GM12878 (cell line): ENCODE results near the gene PLPP2. TPM values are rescaled to one million over a fixed set of nuclear protein-coding genes. Genes with fewer than 3 reads are reported as not detected.

ENCODE experiments used
- ATAC-seq: fragments of 200-7000 bp; cut with Tn5 transposase; 3 replicates; pipeline ENCODE4 v1.9.1; 2020; ENCODE audit warnings: mild to moderate bottlenecking, moderate library complexity
- BruUV-seq: library from RNA; stranded (reverse); fragments of 400-500 nt; replicated peaks from 2 replicates; lab custom pipeline; 2021; lab: Mats Ljungman, UMichigan
- CTCF ChIA-PET: fragments of 300-600 bp; sonication (Branson Sonifier 250); formaldehyde crosslinking; extraction: SDS; loops from one replicate; lab custom pipeline; 2021; ENCODE audit warnings: inconsistent platforms; lab: Yijun Ruan, JAX
- POLR2A ChIA-PET: fragments of 350-600 bp; formaldehyde crosslinking; extraction: SDS; loops from one replicate; lab custom pipeline; 2021; ENCODE audit warnings: inconsistent platforms; lab: Charles Lee
- RAD21 ChIA-PET: fragments of 300-600 bp; sonication (Branson Sonifier 250); formaldehyde crosslinking; loops from one replicate; lab custom pipeline; 2023; ENCODE audit warnings: antibody characterized with exemption; ENCODE audit not compliant: unreplicated experiment; lab: Charles Lee
- SMC1A ChIA-PET: fragments of 300-600 bp; sonication (Branson Sonifier 250); formaldehyde crosslinking; loops from one replicate; lab custom pipeline; 2023; ENCODE audit not compliant: unreplicated experiment, uncharacterized antibody; lab: Charles Lee
- DNase-seq: peaks from one replicate; pipeline ENCODE4 v3.0.0-alpha.2; 2011; ENCODE audit warnings: low read depth, low spot score
- FAIRE-seq: peaks from 3 replicates; lab custom pipeline; 2011; peaks lifted over from hg19 to GRCh38; lab: Jason Lieb, UNC
- H2AFZ ChIP-seq: 2 replicates; pipeline ENCODE4 v1.6.0; 2011; ENCODE audit warnings: low read depth, low read length, control low read depth; ENCODE audit not compliant: control insufficient read depth
- H3K27ac ChIP-seq: 2 replicates; pipeline ENCODE4 v1.5.1; 2011; ENCODE audit warnings: control low read depth; ENCODE audit not compliant: control insufficient read depth, insufficient read depth
- H3K27me3 ChIP-seq, 2 experiments: replicated peaks in 1 of 2; 2 replicates each; pipeline versions ENCODE4 v1.6.0 to v1.6.1; 2011; ENCODE audit warnings: low read length in 1 of 2; ENCODE audit not compliant: control insufficient read depth in 2 of 2, insufficient read depth in 2 of 2
- H3K36me3 ChIP-seq, 2 experiments: 2 replicates each; pipeline ENCODE4 v1.5.1; 2011; ENCODE audit warnings: low read length in 1 of 2; ENCODE audit not compliant: control insufficient read depth in 2 of 2, insufficient read depth in 2 of 2
- H3K4me1 ChIP-seq: 2 replicates; pipeline ENCODE4 v1.6.1; 2011; ENCODE audit warnings: mild to moderate bottlenecking, low read length, moderate library complexity, mixed read lengths; ENCODE audit not compliant: control insufficient read depth, insufficient read depth
- H3K4me2 ChIP-seq: 2 replicates; pipeline ENCODE4 v1.6.0; 2011; ENCODE audit warnings: control low read depth; ENCODE audit not compliant: control insufficient read depth, insufficient read depth
- H3K4me3 ChIP-seq: fragments of 200-600 bp; sonication (generic); 2 replicates; pipeline ENCODE4 v1.5.1; 2016
- H3K79me2 ChIP-seq: 2 replicates; pipeline ENCODE4 v1.6.0; 2011; ENCODE audit warnings: low read length; ENCODE audit not compliant: control insufficient read depth, insufficient read depth
- H3K9ac ChIP-seq: 2 replicates; pipeline ENCODE4 v1.8.0; 2011; ENCODE audit warnings: low read length, control low read depth, mixed read lengths; ENCODE audit not compliant: control insufficient read depth, insufficient read depth
- H3K9me3 ChIP-seq: replicated peaks from 3 replicates; pipeline ENCODE4 v1.5.1; 2011; ENCODE audit warnings: mild to moderate bottlenecking, low read length; ENCODE audit not compliant: control insufficient read depth, insufficient read depth
- H4K20me1 ChIP-seq: 2 replicates; pipeline ENCODE4 v1.6.0; 2011; ENCODE audit not compliant: control insufficient read depth, insufficient read depth
- ATF7 ChIP-seq: fragments of 450-650 bp; IDR thresholded peaks from 2 replicates; pipeline ENCODE4 v1.6.1; 2016; ENCODE audit warnings: low read depth, mild to moderate bottlenecking
- BACH1 ChIP-seq: fragments of 450-650 bp; IDR thresholded peaks from 2 replicates; pipeline ENCODE4 v1.6.1; 2017; ENCODE audit warnings: mild to moderate bottlenecking, borderline replicate concordance
- CTCF ChIP-seq, 3 experiments: IDR thresholded peaks in 2 of 3; conservative IDR thresholded peaks in 1 of 3; 2 replicates each; pipeline ENCODE4 v1.5.1; 2011; ENCODE audit warnings: low read depth in 3 of 3, low read length in 3 of 3, mild to moderate bottlenecking in 3 of 3, control low read depth in 2 of 3, moderate library complexity in 2 of 3, inconsistent platforms in 1 of 3, mixed read lengths in 1 of 3; ENCODE audit not compliant: control insufficient read depth in 2 of 3, insufficient read depth in 1 of 3; ENCODE audit errors: extremely low read depth in 1 of 3
- MYB ChIP-seq: fragments of 150-350 bp; IDR thresholded peaks from 2 replicates; pipeline ENCODE4 v1.6.1; 2014; ENCODE audit warnings: mild to moderate bottlenecking, low read depth, low read length, borderline replicate concordance
- NFIC ChIP-seq: IDR thresholded peaks from 2 replicates; pipeline ENCODE4 v1.6.1; 2012; ENCODE audit warnings: low read depth, mild to moderate bottlenecking, inconsistent platforms, low read length, moderate library complexity
- RAD21 ChIP-seq: IDR thresholded peaks from 2 replicates; pipeline ENCODE4 v1.6.1; 2011; ENCODE audit warnings: mild to moderate bottlenecking, low read depth, low read length, moderate library complexity; ENCODE audit not compliant: insufficient read depth
- SIN3A ChIP-seq: IDR thresholded peaks from 2 replicates; pipeline ENCODE4 v1.6.1; 2012; ENCODE audit warnings: low read depth, low read length, improper control_type of control experiment
- SMC3 ChIP-seq: IDR thresholded peaks from 2 replicates; pipeline ENCODE4 v1.6.1; 2011; ENCODE audit warnings: low read length, improper control_type of control experiment, borderline replicate concordance
- YY1 ChIP-seq: IDR thresholded peaks from 2 replicates; pipeline ENCODE4 v1.6.1; 2011; ENCODE audit warnings: low read depth, mild to moderate bottlenecking, low read length
- ZBTB33 ChIP-seq: fragments of 450-650 bp; IDR thresholded peaks from 2 replicates; pipeline ENCODE4 v1.6.1; 2017; ENCODE audit warnings: mild to moderate bottlenecking
- WGBS: methylation state at CpG from one replicate; pipeline ENCODE4 v1.1.6; 2016; ENCODE audit warnings: low lambda C conversion rate; ENCODE audit not compliant: insufficient replicate concordance, insufficient coverage; ENCODE audit errors: missing lambda C conversion rate; 5-methylcytosine and 5-hydroxymethylcytosine counted together
- in situ Hi-C: fragments of 300-500 bp; cut with MboI; formaldehyde crosslinking; loops from 9 replicates; pipeline ENCODE4 v1.14.3; 2018; ENCODE audit warnings: mixed read lengths
- intact Hi-C: fragments of 100-400 bp; cut with micrococcal nuclease; formaldehyde crosslinking; loops from one replicate; pipeline ENCODE4 v1.14.2; 2022; ENCODE audit not compliant: unreplicated experiment
- polyA plus RNA-seq, 11 experiments: library from polyadenylated mRNA; depleted of rRNA in 4 of 11; unstranded in 6 of 11; stranded (reverse) in 5 of 11; fragments of >200 nt; fragmentation: Nextera tagmentation in 4 of 11; fragmentation: Illumina TruSeq in 1 of 11; extraction: Ambion mirVana in 4 of 11; extraction: Trizol in 1 of 11; gene quantifications; 1 replicate in 1 of 11; 2 replicates in 10 of 11; pipeline versions ENCODE4 v1.2.1 to v1.2.3, GENCODE V29; 2011 to 2016; ENCODE audit warnings: inconsistent platforms in 2 of 11, missing spikeins in 2 of 11, low read depth in 1 of 11
- total RNA-seq, 4 experiments: library from RNA; depleted of rRNA in 3 of 4; stranded (reverse); fragments of >200 nt in 3 of 4; fragmentation: Illumina TruSeq in 1 of 4; extraction: Trizol in 1 of 4; gene quantifications; 2 replicates each; pipeline versions ENCODE4 v1.2.1 to v1.2.3, GENCODE V29; 2013 to 2021
- TF ChIP-seq, protein P1 (sequence below): fragments of 450-650 bp; formaldehyde crosslinking; IDR thresholded peaks from 2 replicates; pipeline ENCODE4 v1.4.0; 2020; ENCODE audit warnings: mild to moderate bottlenecking, moderate library complexity

Gene PLPP2
- total and polyA plus RNA-seq, 10 of the 15 experiments (the other 5 are each of a cell fraction or from before 2014, with no cell fraction given) = 0.04 to 0.62 (median 0.14) TPM; not detected in 7

- no peaks in the 10 kb centered on the region for H4K20me1 ChIP-seq
- DNase-seq = no peak
- H3K27me3 ChIP-seq = peaks cover 0 to 4% of the 10 kb centered on the region in 2 experiments; a peak in 2 of 4 replicates
- no peaks in the 10 kb centered on the region for H3K79me2 ChIP-seq
- no peak overlapping the region for H2AFZ ChIP-seq
- WGBS = 9% methylated on average over 37 of the region's 38 CpGs
- BruUV-seq = no TSS peak
- no peaks in the 10 kb centered on the region for H3K4me1 ChIP-seq
- POLR2A ChIA-PET = no interaction called here
- TF ChIP-seq SIN3A = no peak
- TF ChIP-seq BACH1 = no peak
- TF ChIP-seq ATF7 = no peak
- 0 out of 2 replicates have a peak, but pooled peaks have one; percentile 24 for TF ChIP-seq YY1
- peak; percentile 77; the same call in 1 of the 2 replicates for TF ChIP-seq ZBTB33
- peak; percentile 6; the same call in 1 of the 2 replicates for TF ChIP-seq SMC3
- TF ChIP-seq, protein P1, sequence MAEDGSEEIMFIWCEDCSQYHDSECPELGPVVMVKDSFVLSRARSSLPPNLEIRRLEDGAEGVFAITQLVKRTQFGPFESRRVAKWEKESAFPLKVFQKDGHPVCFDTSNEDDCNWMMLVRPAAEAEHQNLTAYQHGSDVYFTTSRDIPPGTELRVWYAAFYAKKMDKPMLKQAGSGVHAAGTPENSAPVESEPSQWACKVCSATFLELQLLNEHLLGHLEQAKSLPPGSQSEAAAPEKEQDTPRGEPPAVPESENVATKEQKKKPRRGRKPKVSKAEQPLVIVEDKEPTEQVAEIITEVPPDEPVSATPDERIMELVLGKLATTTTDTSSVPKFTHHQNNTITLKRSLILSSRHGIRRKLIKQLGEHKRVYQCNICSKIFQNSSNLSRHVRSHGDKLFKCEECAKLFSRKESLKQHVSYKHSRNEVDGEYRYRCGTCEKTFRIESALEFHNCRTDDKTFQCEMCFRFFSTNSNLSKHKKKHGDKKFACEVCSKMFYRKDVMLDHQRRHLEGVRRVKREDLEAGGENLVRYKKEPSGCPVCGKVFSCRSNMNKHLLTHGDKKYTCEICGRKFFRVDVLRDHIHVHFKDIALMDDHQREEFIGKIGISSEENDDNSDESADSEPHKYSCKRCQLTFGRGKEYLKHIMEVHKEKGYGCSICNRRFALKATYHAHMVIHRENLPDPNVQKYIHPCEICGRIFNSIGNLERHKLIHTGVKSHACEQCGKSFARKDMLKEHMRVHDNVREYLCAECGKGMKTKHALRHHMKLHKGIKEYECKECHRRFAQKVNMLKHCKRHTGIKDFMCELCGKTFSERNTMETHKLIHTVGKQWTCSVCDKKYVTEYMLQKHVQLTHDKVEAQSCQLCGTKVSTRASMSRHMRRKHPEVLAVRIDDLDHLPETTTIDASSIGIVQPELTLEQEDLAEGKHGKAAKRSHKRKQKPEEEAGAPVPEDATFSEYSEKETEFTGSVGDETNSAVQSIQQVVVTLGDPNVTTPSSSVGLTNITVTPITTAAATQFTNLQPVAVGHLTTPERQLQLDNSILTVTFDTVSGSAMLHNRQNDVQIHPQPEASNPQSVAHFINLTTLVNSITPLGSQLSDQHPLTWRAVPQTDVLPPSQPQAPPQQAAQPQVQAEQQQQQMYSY (CRISPR knock-in tag) = no peak
- no peak for TF ChIP-seq MYB
- TF ChIP-seq RAD21 = peak; percentile 24; the same call in 1 of the 2 replicates
- TF ChIP-seq CTCF (IDR thresholded peaks at IDR 0.05 in 2 of 3, conservative IDR thresholded peaks at IDR 0.05 in 1 of 3; ENCODE audit: control insufficient read depth in 2 of 3, extremely low read depth in 1 of 3, insufficient read depth in 1 of 3, low read depth in 3 of 3, low read length in 3 of 3) = peak; percentile 56 to 79 (median 57)
- no peak for TF ChIP-seq NFIC
- H3K9ac ChIP-seq = no peak overlapping the region
- H3K27ac ChIP-seq = no peak overlapping the region
- ATAC-seq = peak; percentile 91
- CTCF ChIA-PET = interaction anchor here (0.6 to 2.2 kb wide), 2 partner anchors 187 to 215 kb away, joined by 3 to 8 read pairs; no protein-coding TSS in a partner anchor
- in situ Hi-C loops = no loop called here
- no peak overlapping the region for H3K4me2 ChIP-seq
- SMC1A ChIA-PET = interaction anchor here (1.2 kb wide), 1 partner anchor 215 kb away, joined by 3 read pairs; no protein-coding TSS in a partner anchor
- intact Hi-C loops = no loop called here
- no peak for FAIRE-seq
- no peaks in the 10 kb centered on the region for H3K9me3 ChIP-seq
- no peak overlapping the region for H3K4me3 ChIP-seq
- RAD21 ChIA-PET = interaction anchor here (1.2 kb wide), 1 partner anchor 212 kb away, joined by 4 read pairs; no protein-coding TSS in a partner anchor
- H3K36me3 ChIP-seq = no peaks in the 10 kb centered on the region
Observed at GRCh38 chr19:294946-295686, 3.9 kb upstream of the PLPP2 start.
